Hematopoietic multipotent progenitor cell treated with erythropoietin and hydrocortisone succinate and interleukin-3 and kit ligand, for 17 days (in vitro differentiated cells): ENCODE results near the gene PLB1.

Experiments used
- DNase-seq: peaks from one replicate; pipeline ENCODE4 v3.0.0-alpha.2; 2015; ENCODE audit warnings: low spot score

The PLB1 gene

DNA sequence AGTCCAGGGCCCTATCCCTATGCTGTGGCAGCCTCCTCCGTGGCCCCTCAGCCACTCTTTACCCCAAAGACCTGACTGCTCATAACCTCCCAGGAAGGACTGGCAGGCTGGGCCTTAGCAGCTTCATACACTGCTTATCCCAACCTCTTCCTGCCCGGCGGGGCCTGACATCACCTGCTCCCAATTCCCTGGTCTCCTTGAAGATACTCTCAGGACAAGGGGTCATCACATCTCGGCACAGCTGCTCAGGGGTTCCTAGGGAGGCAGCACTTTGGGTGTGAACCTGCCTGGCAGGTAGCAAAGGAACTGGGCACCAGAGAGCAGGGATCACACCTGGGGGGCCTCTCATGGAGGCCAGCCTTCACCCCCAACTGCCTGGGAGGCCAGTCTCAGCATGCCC lies 68.5 kb downstream of the PLB1 start:
- no peak for DNase-seq

DNA sequence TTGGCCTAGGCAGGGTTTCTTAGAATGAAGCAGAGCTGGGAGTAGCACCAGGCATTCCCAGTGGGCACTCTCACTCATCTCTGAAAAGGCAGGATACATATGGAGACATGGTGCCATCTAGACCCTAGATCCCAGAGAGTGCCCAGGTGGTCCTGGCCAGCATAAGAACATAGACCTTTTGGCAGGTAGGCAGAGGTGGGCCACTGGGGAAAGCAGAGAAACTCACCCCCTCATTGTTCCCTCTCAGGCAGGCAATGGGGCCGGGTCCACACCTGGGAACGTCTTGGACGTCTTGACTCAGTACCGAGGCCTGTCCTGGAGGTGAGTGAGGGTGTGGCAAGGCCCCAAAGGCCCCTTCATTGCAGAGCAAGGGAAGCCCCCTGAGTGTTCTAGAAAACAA lies 69.2 kb downstream of the PLB1 start:
- DNase-seq = no peak

DNA sequence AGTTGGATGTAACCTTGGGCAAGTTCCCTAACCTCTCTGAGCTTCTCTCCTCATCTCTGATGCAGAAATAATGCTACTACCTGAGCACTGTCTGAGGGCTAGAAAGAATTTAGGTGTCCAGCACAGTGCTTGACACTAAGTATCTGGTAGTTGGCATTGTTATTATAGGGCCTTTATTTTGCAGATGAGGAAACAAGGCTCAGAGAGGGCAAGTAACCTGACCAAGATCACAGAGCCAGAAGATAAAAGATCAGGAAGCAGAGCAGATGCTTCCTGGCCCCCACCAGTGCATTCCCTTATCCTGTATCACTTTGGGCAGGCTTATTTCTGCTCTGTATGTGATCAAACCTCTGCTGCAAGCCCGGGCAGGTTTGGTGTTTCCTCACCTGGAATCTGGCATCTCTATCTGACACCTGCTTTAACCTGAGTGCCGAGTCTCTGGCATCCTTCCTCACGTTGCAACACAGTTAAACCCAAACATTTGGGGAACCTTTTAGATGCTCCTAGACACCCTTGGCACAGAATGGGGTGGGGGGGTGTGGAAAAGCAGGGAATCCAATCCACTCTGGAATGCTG lies 69.9 kb downstream of the PLB1 start:
- DNase-seq = no peak

DNA sequence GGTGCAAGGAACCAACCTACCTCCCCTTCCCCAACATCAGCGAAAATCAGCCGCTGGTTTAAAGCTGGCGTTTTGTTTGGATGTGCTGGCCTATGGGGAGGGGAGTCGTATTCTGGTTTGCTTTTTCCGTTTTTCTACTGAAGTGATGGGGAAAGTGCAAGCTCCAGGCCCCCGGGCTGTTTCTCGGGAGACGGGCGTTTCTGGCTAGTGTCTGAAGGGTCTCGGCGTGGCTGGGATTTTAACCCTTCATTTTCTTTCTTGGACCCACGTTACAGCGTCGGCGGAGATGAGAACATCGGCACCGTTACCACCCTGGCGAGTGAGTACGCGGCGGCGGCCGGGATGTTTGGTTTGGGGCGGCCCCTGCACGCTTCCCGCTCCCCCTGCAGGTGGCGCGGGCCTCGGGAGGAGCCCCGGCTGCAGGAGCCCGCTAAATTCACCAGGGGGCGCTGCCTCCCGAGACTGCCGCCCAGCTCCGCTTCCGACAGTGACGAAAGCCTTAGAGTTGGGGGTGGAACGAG lies 70.7 kb downstream of the PLB1 start:
- DNase-seq = peak; percentile 76

- no peak for DNase-seq
These were observed 71.2 kb downstream of the PLB1 start for GRCh38 chr2:28567061-28567471.

- no peak for DNase-seq
These were observed 72.2 kb downstream of the PLB1 start for GRCh38 chr2:28568036-28568435.

GRCh38 chr2:28568533-28568932 lies 72.7 kb downstream of the PLB1 start:
- no peak for DNase-seq

DNA sequence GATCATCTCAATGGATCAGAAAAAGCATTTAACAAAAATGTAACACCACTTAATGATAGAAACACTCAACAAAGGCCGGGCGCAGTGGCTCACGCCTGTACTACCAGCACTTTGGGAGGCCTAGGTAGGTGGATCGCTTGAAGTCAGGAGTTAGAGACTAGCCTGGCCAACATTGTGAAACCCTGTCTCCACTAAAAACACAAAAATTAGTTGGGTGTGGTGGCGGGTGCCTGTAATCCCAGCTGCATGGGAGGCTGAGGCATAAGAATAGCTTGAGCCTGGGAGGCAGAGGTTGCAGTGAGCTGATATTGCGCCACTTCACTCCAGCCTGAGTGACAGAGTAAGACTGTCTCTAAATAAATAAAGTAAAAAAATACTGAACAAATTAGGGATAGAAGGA lies 74.6 kb downstream of the PLB1 start:
- no peak for DNase-seq

- no peak for DNase-seq
These were observed 80.9 kb downstream of the PLB1 start for GRCh38 chr2:28576714-28577113.

- no peak for DNase-seq
These were observed 82.2 kb downstream of the PLB1 start for GRCh38 chr2:28577791-28578680.

- no peak for DNase-seq
These were observed 82.9 kb downstream of the PLB1 start for GRCh38 chr2:28578774-28579173.

GRCh38 chr2:28579606-28580005 lies 83.7 kb downstream of the PLB1 start:
- DNase-seq = no peak

- no peak for DNase-seq
These were observed 84.2 kb downstream of the PLB1 start for GRCh38 chr2:28580078-28580477.

GRCh38 chr2:28581312-28581711 lies 85.5 kb downstream of the PLB1 start:
- no peak for DNase-seq

DNA sequence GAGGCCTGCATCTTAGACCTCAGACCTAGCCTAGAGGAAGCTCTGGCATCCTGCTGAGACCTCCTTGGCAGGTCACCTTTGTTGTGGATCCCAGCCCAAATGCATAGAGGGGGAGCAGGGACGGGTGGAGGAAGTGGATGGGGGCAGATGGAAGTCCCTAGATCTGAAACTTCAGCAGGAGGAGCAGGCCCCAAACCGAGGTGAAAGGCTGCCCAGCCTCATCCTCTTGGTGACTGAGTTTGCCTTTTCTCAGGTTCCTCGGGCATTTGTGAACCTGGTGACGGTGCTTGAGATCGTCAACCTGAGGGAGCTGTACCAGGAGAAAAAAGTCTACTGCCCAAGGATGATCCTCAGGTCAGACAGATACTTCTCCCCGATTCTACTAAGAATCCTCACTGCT lies 86.3 kb downstream of the PLB1 start:
- DNase-seq = no peak

GRCh38 chr2:28582595-28582994 lies 86.7 kb downstream of the PLB1 start:
- DNase-seq = no peak

DNA sequence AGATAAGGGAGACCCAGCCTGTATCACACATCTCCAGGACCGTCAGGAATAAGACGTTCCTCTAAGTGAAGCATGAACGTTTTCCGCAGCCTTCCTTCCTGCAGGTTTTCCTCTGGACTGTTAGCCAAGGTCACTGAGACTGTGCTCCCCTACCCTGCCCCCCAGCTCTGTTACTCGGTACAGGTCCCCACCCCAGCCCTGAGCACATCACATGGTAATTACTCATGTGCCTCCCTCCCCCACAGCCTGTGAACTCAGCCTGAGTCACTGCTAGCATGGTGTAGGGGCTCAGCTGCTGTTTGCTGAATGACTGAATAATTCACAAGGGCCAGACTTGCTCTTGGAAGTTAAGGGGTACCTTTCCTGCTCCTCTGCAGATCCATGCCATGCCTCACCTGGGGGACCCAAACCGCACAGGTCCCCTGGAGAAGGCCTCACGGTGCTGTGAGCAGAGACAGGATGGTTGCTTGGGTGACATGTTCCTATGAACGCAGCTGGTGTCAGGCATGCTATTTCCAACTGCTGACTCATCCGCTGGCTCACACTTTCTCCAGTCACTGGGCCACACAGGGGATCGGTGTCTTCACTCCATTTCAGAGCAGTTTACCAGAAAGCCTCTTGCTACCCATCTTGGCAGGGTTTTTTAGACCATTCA lies 88.2 kb downstream of the PLB1 start:
- peak; percentile 39 for DNase-seq

- no peak for DNase-seq
These were observed 91.0 kb downstream of the PLB1 start for GRCh38 chr2:28586867-28587266.

- DNase-seq = no peak
These were observed 91.8 kb downstream of the PLB1 start for GRCh38 chr2:28587526-28588291.

DNA sequence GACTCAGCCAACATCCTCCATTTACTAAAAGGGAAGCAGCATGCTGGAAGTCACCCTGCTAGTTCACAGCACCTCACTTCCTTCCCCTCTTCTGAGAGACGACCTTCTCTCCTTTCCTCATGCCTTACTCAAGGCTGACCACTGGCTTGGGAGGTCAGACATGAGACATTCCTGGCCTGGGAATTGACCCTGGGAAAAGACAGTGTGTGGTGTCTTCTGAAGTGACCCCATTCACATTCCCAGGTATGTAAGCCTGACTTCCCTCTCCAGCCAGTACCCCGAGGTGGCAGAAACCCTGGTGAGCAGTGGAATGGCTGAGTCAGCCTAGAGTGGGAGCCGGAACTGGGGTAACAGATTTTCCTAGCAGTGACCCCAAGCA lies 92.4 kb downstream of the PLB1 start:
- DNase-seq = no peak

DNA sequence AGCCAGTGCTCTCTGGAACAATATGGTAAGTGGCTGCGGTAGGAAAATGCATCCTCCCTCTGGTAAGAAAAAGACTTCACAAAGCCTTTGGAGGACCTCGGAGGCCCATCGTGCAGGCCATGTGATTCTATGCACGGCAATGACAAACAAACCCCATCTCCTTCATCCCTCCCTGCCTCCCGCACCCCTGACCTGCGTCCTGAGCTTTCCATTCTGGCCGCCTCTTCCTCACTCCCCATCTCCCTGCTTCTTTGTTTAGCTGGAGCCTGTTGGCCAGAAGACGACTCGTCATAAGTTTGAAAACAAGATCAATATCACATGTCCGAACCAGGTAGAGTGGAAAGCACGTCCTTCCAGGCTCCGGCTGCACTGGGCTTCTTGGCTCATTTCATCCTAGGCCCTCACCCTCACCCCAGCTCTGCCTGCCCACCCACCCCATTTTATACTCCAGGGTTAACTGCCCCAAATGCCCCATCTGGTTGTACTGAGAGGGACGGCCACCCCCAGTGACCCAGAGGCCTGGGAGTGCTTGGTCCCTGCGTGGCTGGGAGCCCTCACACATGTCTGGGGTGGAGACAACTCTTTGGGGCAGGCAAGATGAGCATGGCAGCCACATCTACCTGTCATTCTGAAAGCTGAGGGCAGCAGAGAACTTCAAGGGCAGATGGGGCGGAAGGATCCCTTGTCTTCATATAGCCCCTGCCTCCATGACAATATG lies 94.0 kb downstream of the PLB1 start:
- no peak for DNase-seq
